PFSK-1 (cell line): Measurements from ENCODE around the gene ATXN1.

Experiments
- FOXP2 ChIP-seq: optimal IDR thresholded peaks from 2 replicates; pipeline ENCODE3; 2011; ENCODE audit warnings: borderline replicate concordance, control low read depth, inconsistent platforms; ENCODE audit not compliant: insufficient read depth; ENCODE audit errors: extremely low read length, extremely low read depth
- POLR2AphosphoS5 ChIP-seq: IDR thresholded peaks from 2 replicates; pipeline ENCODE4 v1.6.1; 2012; ENCODE audit warnings: low read depth, mild to moderate bottlenecking, control low read depth, low read length, moderate library complexity
- SIN3A ChIP-seq: IDR thresholded peaks from 2 replicates; pipeline ENCODE4 v1.6.1; 2012; ENCODE audit warnings: mild to moderate bottlenecking, low read length, moderate library complexity, borderline replicate concordance; ENCODE audit not compliant: insufficient read depth
- TF ChIP-seq, protein P1 (sequence below), 2 experiments: IDR thresholded peaks; 2 replicates each; pipeline versions ENCODE4 v1.6.1 to v1.8.0; 2011 to 2012; ENCODE audit warnings: low read depth in 2 of 2, low read length in 2 of 2, control low read depth in 1 of 2, inconsistent platforms in 1 of 2, mild to moderate bottlenecking in 1 of 2, moderate library complexity in 1 of 2; ENCODE audit not compliant: insufficient read depth in 1 of 2

DNA sequence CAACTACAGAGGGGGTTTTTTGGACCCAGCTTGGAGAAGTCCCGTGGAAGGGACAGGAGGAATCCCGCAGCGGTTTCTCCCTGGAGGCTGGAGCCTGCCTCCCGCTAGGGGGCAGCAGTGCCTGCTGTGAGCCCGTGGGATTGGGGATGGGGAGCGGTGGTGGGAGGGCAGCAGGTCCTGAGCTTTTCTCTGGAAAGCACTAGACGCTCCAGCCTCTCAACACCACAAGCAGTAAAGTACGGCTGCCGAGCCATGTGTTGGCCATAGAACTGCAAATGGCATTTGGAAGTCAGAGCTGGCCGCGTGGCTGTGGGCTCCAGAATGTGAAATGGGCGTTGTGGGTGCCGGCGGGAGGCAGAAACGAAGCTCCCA is 475.1 kb downstream of the ATXN1 start:
- no peak for TF ChIP-seq SIN3A
- no peak for TF ChIP-seq POLR2AphosphoS5
- TF ChIP-seq, protein P1, sequence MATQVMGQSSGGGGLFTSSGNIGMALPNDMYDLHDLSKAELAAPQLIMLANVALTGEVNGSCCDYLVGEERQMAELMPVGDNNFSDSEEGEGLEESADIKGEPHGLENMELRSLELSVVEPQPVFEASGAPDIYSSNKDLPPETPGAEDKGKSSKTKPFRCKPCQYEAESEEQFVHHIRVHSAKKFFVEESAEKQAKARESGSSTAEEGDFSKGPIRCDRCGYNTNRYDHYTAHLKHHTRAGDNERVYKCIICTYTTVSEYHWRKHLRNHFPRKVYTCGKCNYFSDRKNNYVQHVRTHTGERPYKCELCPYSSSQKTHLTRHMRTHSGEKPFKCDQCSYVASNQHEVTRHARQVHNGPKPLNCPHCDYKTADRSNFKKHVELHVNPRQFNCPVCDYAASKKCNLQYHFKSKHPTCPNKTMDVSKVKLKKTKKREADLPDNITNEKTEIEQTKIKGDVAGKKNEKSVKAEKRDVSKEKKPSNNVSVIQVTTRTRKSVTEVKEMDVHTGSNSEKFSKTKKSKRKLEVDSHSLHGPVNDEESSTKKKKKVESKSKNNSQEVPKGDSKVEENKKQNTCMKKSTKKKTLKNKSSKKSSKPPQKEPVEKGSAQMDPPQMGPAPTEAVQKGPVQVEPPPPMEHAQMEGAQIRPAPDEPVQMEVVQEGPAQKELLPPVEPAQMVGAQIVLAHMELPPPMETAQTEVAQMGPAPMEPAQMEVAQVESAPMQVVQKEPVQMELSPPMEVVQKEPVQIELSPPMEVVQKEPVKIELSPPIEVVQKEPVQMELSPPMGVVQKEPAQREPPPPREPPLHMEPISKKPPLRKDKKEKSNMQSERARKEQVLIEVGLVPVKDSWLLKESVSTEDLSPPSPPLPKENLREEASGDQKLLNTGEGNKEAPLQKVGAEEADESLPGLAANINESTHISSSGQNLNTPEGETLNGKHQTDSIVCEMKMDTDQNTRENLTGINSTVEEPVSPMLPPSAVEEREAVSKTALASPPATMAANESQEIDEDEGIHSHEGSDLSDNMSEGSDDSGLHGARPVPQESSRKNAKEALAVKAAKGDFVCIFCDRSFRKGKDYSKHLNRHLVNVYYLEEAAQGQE (IDR thresholded peaks at IDR 0.05; ENCODE audit: insufficient read depth in 1 of 2, low read depth in 2 of 2, low read length in 2 of 2) = no peak
- peak; percentile 50 for TF ChIP-seq FOXP2
